Endothelial cell of umbilical vein (primary cell): ENCODE results near the gene NAV2. TPM values are rescaled to one million over a fixed set of nuclear protein-coding genes. Genes with fewer than 3 reads are reported as not detected.

Experiments
- BruUV-seq: library from RNA; stranded (reverse); fragments of 400-500 nt; replicated peaks from 2 replicates; lab custom pipeline; 2021; lab: Mats Ljungman, UMichigan
- CTCF ChIA-PET: fragments of 300-600, 350-600 bp; sonication (Branson Sonifier 250); formaldehyde crosslinking; loops from one replicate; lab custom pipeline; 2021; ENCODE audit warnings: antibody characterized with exemption, inconsistent platforms; lab: Charles Lee
- POLR2A ChIA-PET: fragments of 300-600, 350-600 bp; sonication (Branson Sonifier 250); formaldehyde crosslinking; loops from one replicate; lab custom pipeline; 2021; ENCODE audit warnings: antibody characterized with exemption, inconsistent platforms; lab: Charles Lee
- DNase-seq: peaks from one replicate; pipeline ENCODE4 v3.0.0-alpha.2; 2011; ENCODE audit warnings: low read depth, low spot score
- FAIRE-seq: peaks from 2 replicates; lab custom pipeline; 2011; peaks lifted over from hg19 to GRCh38; lab: Jason Lieb, UNC
- H2AFZ ChIP-seq: 2 replicates; pipeline ENCODE4 v1.6.0; 2012; ENCODE audit warnings: low read depth, low read length, control low read depth, inconsistent platforms
- H3K27ac ChIP-seq: 2 replicates; pipeline ENCODE4 v1.5.1; 2011; ENCODE audit warnings: low read depth, mild to moderate bottlenecking, control low read depth, low read length, moderate library complexity; ENCODE audit not compliant: insufficient read depth
- H3K27me3 ChIP-seq, 2 experiments: 2 replicates each; pipeline versions ENCODE4 v1.6.0 to v1.6.1; 2011; ENCODE audit warnings: low read length in 2 of 2, mixed read lengths in 1 of 2; ENCODE audit not compliant: control insufficient read depth in 2 of 2, insufficient read depth in 2 of 2
- H3K36me3 ChIP-seq, 2 experiments: 2 replicates in 1 of 2; 3 replicates in 1 of 2; pipeline ENCODE4 v1.5.1; 2011; ENCODE audit warnings: low read length in 2 of 2, mild to moderate bottlenecking in 1 of 2, moderate library complexity in 1 of 2; ENCODE audit not compliant: control insufficient read depth in 2 of 2, insufficient read depth in 2 of 2; ENCODE audit errors: extremely low read depth in 1 of 2
- H3K4me1 ChIP-seq: 3 replicates; pipeline ENCODE4 v1.5.1; 2011; ENCODE audit warnings: mild to moderate bottlenecking, low read length; ENCODE audit not compliant: control insufficient read depth, insufficient read depth; ENCODE audit errors: extremely low read depth
- H3K4me2 ChIP-seq: 2 replicates; pipeline ENCODE4 v1.6.1; 2011; ENCODE audit warnings: low read length, control low read depth, mixed read lengths; ENCODE audit not compliant: insufficient read depth
- H3K4me3 ChIP-seq, 3 experiments: fragments of 200-600 bp in 1 of 3; sonication (generic), shearing (Covaris generic) in 1 of 3; replicated peaks in 1 of 3; 2 replicates each; pipeline ENCODE4 v1.5.1; 2011 to 2016; ENCODE audit warnings: control low read depth in 3 of 3, low read length in 3 of 3, mild to moderate bottlenecking in 2 of 3, inconsistent platforms in 1 of 3, low read depth in 1 of 3, moderate library complexity in 1 of 3; ENCODE audit not compliant: insufficient read depth in 1 of 3
- H3K79me2 ChIP-seq: 2 replicates; pipeline ENCODE4 v1.6.0; 2012; ENCODE audit warnings: low read length, inconsistent platforms; ENCODE audit not compliant: control insufficient read depth, insufficient read depth
- H3K9ac ChIP-seq: replicated peaks from 2 replicates; pipeline ENCODE3; 2011; ENCODE audit warnings: low read length, control low read depth; ENCODE audit not compliant: insufficient read depth; ENCODE audit errors: extremely low read depth
- H3K9me1 ChIP-seq: replicated peaks from 3 replicates; pipeline ENCODE4 v1.6.0; 2011; ENCODE audit warnings: mild to moderate bottlenecking, low read length; ENCODE audit not compliant: control insufficient read depth, insufficient read depth; ENCODE audit errors: extremely low read depth
- H3K9me3 ChIP-seq: replicated peaks from 2 replicates; pipeline ENCODE4 v1.5.1; 2012; ENCODE audit warnings: low read length, inconsistent platforms; ENCODE audit not compliant: control insufficient read depth, insufficient read depth
- H4K20me1 ChIP-seq: replicated peaks from 2 replicates; pipeline ENCODE3; 2011; ENCODE audit warnings: mild to moderate bottlenecking, low read length; ENCODE audit not compliant: control insufficient read depth, insufficient read depth; ENCODE audit errors: extremely low read depth
- EZH2 ChIP-seq: IDR thresholded peaks from 2 replicates; pipeline ENCODE4 v1.6.1; 2012; ENCODE audit warnings: borderline replicate concordance, low read depth, mild to moderate bottlenecking, moderate library complexity, low read length, inconsistent platforms; ENCODE audit not compliant: severe bottlenecking
- FOS ChIP-seq: IDR thresholded peaks from 2 replicates; pipeline ENCODE4 v1.6.1; 2011; ENCODE audit warnings: mild to moderate bottlenecking, low read length, moderate library complexity, borderline replicate concordance; ENCODE audit not compliant: insufficient read depth
- GATA2 ChIP-seq: IDR thresholded peaks from 2 replicates; pipeline ENCODE4 v1.7.0; 2011; ENCODE audit warnings: low read depth, mild to moderate bottlenecking, moderate library complexity, mixed read lengths, low read length; ENCODE audit not compliant: insufficient read length, insufficient read depth
- JUN ChIP-seq: IDR thresholded peaks from 2 replicates; pipeline ENCODE4 v1.6.1; 2011; ENCODE audit warnings: borderline replicate concordance, low read depth; ENCODE audit not compliant: insufficient read length, insufficient read depth
- MYC ChIP-seq: IDR thresholded peaks from one replicate; pipeline ENCODE4 v1.6.1; 2011; ENCODE audit warnings: mild to moderate bottlenecking, low read depth, low read length
- POLR2A ChIP-seq: IDR thresholded peaks from 2 replicates; pipeline ENCODE4 v1.6.1; 2012; ENCODE audit warnings: low read depth, mild to moderate bottlenecking, control low read depth, low read length
- POLR2AphosphoS5 ChIP-seq: IDR thresholded peaks from 2 replicates; pipeline ENCODE4 v1.6.1; 2012; ENCODE audit warnings: low read depth, mild to moderate bottlenecking, control low read depth, low read length, moderate library complexity; ENCODE audit not compliant: insufficient read depth
- dilution Hi-C: fragments of 300-500 bp; cut with MboI; formaldehyde crosslinking; loops from one replicate; pipeline ENCODE4 v1.15.0; 2019; ENCODE audit warnings: low sequenced_read_pairs; ENCODE audit not compliant: extremely low pct_ligation_motif_present
- intact Hi-C: fragments of 100-400 bp; cut with micrococcal nuclease; formaldehyde crosslinking; loops from one replicate; pipeline ENCODE4 v1.10.0; 2022
- polyA plus RNA-seq, 4 experiments: library from polyadenylated mRNA; depleted of rRNA in 3 of 4; stranded (reverse) in 3 of 4; unstranded in 1 of 4; fragments of >200 nt; gene quantifications; 2 replicates each; pipeline versions ENCODE4 v1.2.1 to v1.2.3, GENCODE V29; 2011 to 2012; ENCODE audit warnings: missing spikeins in 1 of 4
- total RNA-seq: library from RNA; stranded (reverse); gene quantifications from 2 replicates; pipeline ENCODE4 v1.2.3, GENCODE V29; 2021
- TF ChIP-seq, protein P1 (sequence below), 2 donors: IDR thresholded peaks; 1 replicate in 1 of 2; 2 replicates in 1 of 2; pipeline ENCODE4 v1.5.1; 2011; ENCODE audit warnings: low read length in 2 of 2, mild to moderate bottlenecking in 2 of 2, moderate library complexity in 2 of 2, control low read depth in 1 of 2, inconsistent platforms in 1 of 2, low read depth in 1 of 2; ENCODE audit not compliant: insufficient read depth in 1 of 2; ENCODE audit errors: extremely low read depth in 1 of 2
- TF ChIP-seq, protein P2 (sequence below): IDR thresholded peaks from 2 replicates; pipeline ENCODE4 v1.6.1; 2011; ENCODE audit not compliant: insufficient read depth, insufficient read length

The NAV2 gene
- total and polyA plus RNA-seq, 2 donors (not counting 3 experiments of a cell fraction or from before 2014, with no cell fraction given), result 10.9 to 68.0 TPM

- no peaks in the 10 kb centered on the region for H3K27me3 ChIP-seq
- DNase-seq (no peak), FAIRE-seq (no peak)
- dilution Hi-C loops (loop anchor here (10.0 kb wide), 1 partner anchor 156 kb away; no protein-coding TSS in a partner anchor), intact Hi-C loops (no loop called here)
- H3K79me2 ChIP-seq, result peaks cover 96% of the 10 kb centered on the region
- CTCF ChIA-PET, result interaction anchor here (0.8 to 4.8 kb wide), 8 partner anchors 14 to 158 kb away, joined by 3 to 30 read pairs (median 4); no protein-coding TSS in a partner anchor
- H3K4me2 ChIP-seq, result no peak overlapping the region
- H3K36me3 ChIP-seq, result no peaks in the 10 kb centered on the region
- no peak overlapping the region for H2AFZ ChIP-seq
- TF ChIP-seq, protein P1, sequence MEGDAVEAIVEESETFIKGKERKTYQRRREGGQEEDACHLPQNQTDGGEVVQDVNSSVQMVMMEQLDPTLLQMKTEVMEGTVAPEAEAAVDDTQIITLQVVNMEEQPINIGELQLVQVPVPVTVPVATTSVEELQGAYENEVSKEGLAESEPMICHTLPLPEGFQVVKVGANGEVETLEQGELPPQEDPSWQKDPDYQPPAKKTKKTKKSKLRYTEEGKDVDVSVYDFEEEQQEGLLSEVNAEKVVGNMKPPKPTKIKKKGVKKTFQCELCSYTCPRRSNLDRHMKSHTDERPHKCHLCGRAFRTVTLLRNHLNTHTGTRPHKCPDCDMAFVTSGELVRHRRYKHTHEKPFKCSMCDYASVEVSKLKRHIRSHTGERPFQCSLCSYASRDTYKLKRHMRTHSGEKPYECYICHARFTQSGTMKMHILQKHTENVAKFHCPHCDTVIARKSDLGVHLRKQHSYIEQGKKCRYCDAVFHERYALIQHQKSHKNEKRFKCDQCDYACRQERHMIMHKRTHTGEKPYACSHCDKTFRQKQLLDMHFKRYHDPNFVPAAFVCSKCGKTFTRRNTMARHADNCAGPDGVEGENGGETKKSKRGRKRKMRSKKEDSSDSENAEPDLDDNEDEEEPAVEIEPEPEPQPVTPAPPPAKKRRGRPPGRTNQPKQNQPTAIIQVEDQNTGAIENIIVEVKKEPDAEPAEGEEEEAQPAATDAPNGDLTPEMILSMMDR (IDR thresholded peaks at IDR 0.05; ENCODE audit: extremely low read depth in 1 of 2, insufficient read depth in 1 of 2, low read depth in 1 of 2, low read length in 2 of 2), result no peak
- no peak for TF ChIP-seq FOS
- no TSS peak for BruUV-seq
- no peak overlapping the region for H3K27ac ChIP-seq
- H3K4me1 ChIP-seq, result peaks cover 29% of the 10 kb centered on the region
- POLR2A ChIA-PET, result no interaction called here
- no peak overlapping the region for H3K4me3 ChIP-seq
- no peaks in the 10 kb centered on the region for H3K9me1 ChIP-seq
- H4K20me1 ChIP-seq, result no peaks in the 10 kb centered on the region
- H3K9me3 ChIP-seq, result no peaks in the 10 kb centered on the region
- H3K9ac ChIP-seq, result no peak overlapping the region
Observed at GRCh38 chr11:19721176-19721575, 8.5 kb downstream of the NAV2 start.

DNA sequence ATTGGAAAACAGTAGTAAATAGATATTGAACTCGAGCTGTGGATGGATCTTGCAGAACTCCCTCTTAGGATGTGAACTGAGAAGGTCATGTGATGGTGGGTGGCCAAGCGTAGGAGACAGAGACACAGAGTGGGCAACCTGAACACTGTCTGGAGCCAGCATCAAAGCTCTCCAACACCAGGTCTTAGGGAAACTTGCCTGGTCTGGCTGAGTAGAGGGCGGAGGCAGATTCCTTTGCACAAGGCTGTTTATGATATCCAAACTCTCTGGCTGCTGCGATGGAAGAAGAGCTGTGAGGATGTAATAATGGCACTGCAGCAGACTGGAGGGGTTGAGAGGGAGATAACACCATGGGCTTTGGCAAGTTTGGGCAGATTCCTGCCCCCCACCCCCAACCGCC lies 10.1 kb downstream of the NAV2 start:
- H2AFZ ChIP-seq, result no peak overlapping the region
- FAIRE-seq (no peak), DNase-seq (no peak)
- no TSS peak for BruUV-seq
- no peak overlapping the region for H3K9ac ChIP-seq
- H4K20me1 ChIP-seq, result no peaks in the 10 kb centered on the region
- no peak overlapping the region for H3K27ac ChIP-seq
- intact Hi-C loops (no loop called here), dilution Hi-C loops (loop anchor here (10.0 kb wide), 1 partner anchor 158 kb away; no protein-coding TSS in a partner anchor)
- no peaks in the 10 kb centered on the region for H3K36me3 ChIP-seq
- H3K4me3 ChIP-seq, result no peak overlapping the region
- TF ChIP-seq, protein P1 (IDR thresholded peaks at IDR 0.05; ENCODE audit: extremely low read depth in 1 of 2, insufficient read depth in 1 of 2, low read depth in 1 of 2, low read length in 2 of 2), result no peak
- TF ChIP-seq POLR2A, result no peak
- no peak for TF ChIP-seq POLR2AphosphoS5
- TF ChIP-seq FOS, result no peak
- no peak for TF ChIP-seq JUN
- TF ChIP-seq EZH2, result no peak
- no peak for TF ChIP-seq GATA2
- TF ChIP-seq, protein P2, sequence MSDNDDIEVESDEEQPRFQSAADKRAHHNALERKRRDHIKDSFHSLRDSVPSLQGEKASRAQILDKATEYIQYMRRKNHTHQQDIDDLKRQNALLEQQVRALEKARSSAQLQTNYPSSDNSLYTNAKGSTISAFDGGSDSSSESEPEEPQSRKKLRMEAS, result no peak
- no peak for TF ChIP-seq MYC
- peaks cover 25% of the 10 kb centered on the region for H3K4me1 ChIP-seq
- no peaks in the 10 kb centered on the region for H3K9me1 ChIP-seq
- no peaks in the 10 kb centered on the region for H3K27me3 ChIP-seq
- ChIA-PET POLR2A (no interaction called here), CTCF (interaction anchor here (1.3 to 2.3 kb wide), 5 partner anchors 8 to 159 kb away, joined by 3 to 11 read pairs (median 9); no protein-coding TSS in a partner anchor)
- H3K79me2 ChIP-seq, result peaks cover 96% of the 10 kb centered on the region
- no peak overlapping the region for H3K4me2 ChIP-seq
- no peaks in the 10 kb centered on the region for H3K9me3 ChIP-seq
